Stomach (tissue), 4 donors: Measurements from ENCODE around the gene NAV3.

ENCODE experiments used
- CTCF ChIP-seq, 7 experiments: fragments of 450-650 bp in 4 of 7; fragments of 200-600 bp in 3 of 7; sonication (generic) in 3 of 7; IDR thresholded peaks; one replicate each; pipeline ENCODE4 v1.5.1; 2016 to 2019; ENCODE audit warnings: antibody characterized with exemption in 7 of 7, control low read depth in 2 of 7, mild to moderate bottlenecking in 1 of 7
- POLR2AphosphoS5 ChIP-seq, 3 donors: sonication (generic); formaldehyde crosslinking; IDR thresholded peaks; one replicate each; pipeline ENCODE4 v1.6.1; 2016; ENCODE audit warnings: antibody characterized with exemption in 3 of 3

- TF ChIP-seq CTCF (IDR thresholded peaks at IDR 0.05): no peak
- TF ChIP-seq POLR2AphosphoS5 (IDR thresholded peaks at IDR 0.05): no peak
Observed at GRCh38 chr12:78189656-78190055, 359.0 kb downstream of the NAV3 start.
